K562 (cell line): ENCODE data around the gene ABCB6. TPM values are rescaled to one million over a fixed set of nuclear protein-coding genes. Genes with fewer than 3 reads are reported as not detected.

Experiments
- ATAC-seq: fragments of 200-7000 bp; cut with Tn5 transposase; 3 replicates; pipeline ENCODE4 v1.9.1; 2020; ENCODE audit warnings: moderate library complexity
- BruUV-seq: library from RNA; stranded (reverse); fragments of 400-500 nt; replicated peaks from 2 replicates; lab custom pipeline; 2021; lab: Mats Ljungman, UMichigan
- CTCF ChIA-PET: fragments of 300-600 bp; formaldehyde crosslinking; extraction: SDS; loops from one replicate; lab custom pipeline; 2021; ENCODE audit warnings: low intra/inter-chr PET ratio; lab: Yijun Ruan, JAX
- POLR2A ChIA-PET: fragments of 300-600, 350-650 bp; sonication (Branson Sonifier 250); formaldehyde crosslinking; extraction: SDS; loops from one replicate; lab custom pipeline; 2021; ENCODE audit warnings: antibody characterized with exemption, inconsistent platforms; lab: Yijun Ruan, JAX
- DNase-seq, 4 experiments: peaks; one replicate each; pipeline versions ENCODE4 v3.0.0 to v3.0.0-alpha.2; 2011 to 2018; ENCODE audit warnings: low spot score in 3 of 4, mixed read lengths in 3 of 4; ENCODE audit errors: extremely low read depth in 1 of 4
- FAIRE-seq: peaks from 2 replicates; lab custom pipeline; 2011; peaks lifted over from hg19 to GRCh38; lab: Jason Lieb, UNC
- H2AFZ ChIP-seq: 2 replicates; pipeline ENCODE4 v1.6.0; 2011; ENCODE audit warnings: low read depth, low read length, control low read depth, inconsistent platforms
- H3K27ac ChIP-seq: fragments of 200-600 bp; 3 replicates; pipeline ENCODE4 v1.8.0; 2011; ENCODE audit warnings: low read depth, mild to moderate bottlenecking, control low read depth, inconsistent platforms, low read length, moderate library complexity, mixed read lengths; ENCODE audit errors: extremely low read depth
- H3K27me3 ChIP-seq, 2 experiments: fragments of 300-600 bp in 1 of 2; 2 replicates in 1 of 2; 3 replicates in 1 of 2; pipeline versions ENCODE4 v1.6.0 to v1.8.0; 2011; ENCODE audit warnings: inconsistent platforms in 2 of 2, low read length in 2 of 2, mild to moderate bottlenecking in 1 of 2, mixed read lengths in 1 of 2, moderate library complexity in 1 of 2; ENCODE audit not compliant: control insufficient read depth in 2 of 2, insufficient read depth in 2 of 2
- H3K36me3 ChIP-seq: fragments of 300-600 bp; 3 replicates; pipeline ENCODE4 v1.8.0; 2011; ENCODE audit warnings: mild to moderate bottlenecking, low read length, inconsistent platforms; ENCODE audit not compliant: control insufficient read depth, insufficient read depth
- H3K4me1 ChIP-seq, 2 experiments: fragments of 200-600 bp in 1 of 2; replicated peaks in 1 of 2; 2 replicates in 1 of 2; 3 replicates in 1 of 2; pipeline versions ENCODE4 v1.5.1 to v1.8.0; 2011; ENCODE audit warnings: inconsistent platforms in 2 of 2, low read length in 2 of 2, mild to moderate bottlenecking in 1 of 2, mixed read lengths in 1 of 2, moderate library complexity in 1 of 2; ENCODE audit not compliant: control insufficient read depth in 2 of 2, insufficient read depth in 2 of 2
- H3K4me2 ChIP-seq: 2 replicates; pipeline ENCODE4 v1.6.1; 2011; ENCODE audit warnings: low read length, control low read depth, inconsistent platforms, mixed read lengths; ENCODE audit not compliant: insufficient read depth
- H3K4me3 ChIP-seq: fragments of 200-600 bp; sonication (generic), shearing (Covaris generic); 2 replicates; pipeline ENCODE4 v1.5.1; 2016; ENCODE audit warnings: control low read depth, inconsistent platforms
- H3K79me2 ChIP-seq: fragments of 200-600 bp; 3 replicates; pipeline ENCODE4 v1.8.0; 2011; ENCODE audit warnings: low read length, inconsistent platforms; ENCODE audit not compliant: control insufficient read depth, insufficient read depth
- H3K9ac ChIP-seq, 2 experiments: 2 replicates each; pipeline versions ENCODE4 v1.6.0 to v1.6.1; 2011; ENCODE audit warnings: low read depth in 2 of 2, low read length in 2 of 2, control low read depth in 1 of 2, inconsistent platforms in 1 of 2, mild to moderate bottlenecking in 1 of 2, mixed read lengths in 1 of 2; ENCODE audit not compliant: insufficient read depth in 1 of 2
- H3K9me1 ChIP-seq: one replicate; pipeline ENCODE4 v1.6.0; 2011; ENCODE audit warnings: inconsistent platforms, mild to moderate bottlenecking, low read length, moderate library complexity; ENCODE audit not compliant: control insufficient read depth, insufficient read depth
- H3K9me3 ChIP-seq: replicated peaks from 2 replicates; pipeline ENCODE4 v1.5.1; 2011; ENCODE audit warnings: low read depth, low read length, inconsistent platforms; ENCODE audit not compliant: control insufficient read depth, insufficient read depth
- H4K20me1 ChIP-seq: replicated peaks from 2 replicates; pipeline ENCODE4 v1.6.1; 2011; ENCODE audit warnings: low read length, inconsistent platforms, mixed read lengths; ENCODE audit not compliant: control insufficient read depth, insufficient read depth
- NFE2 ChIP-seq: IDR thresholded peaks from 2 replicates; pipeline ENCODE4 v1.6.1; 2014; ENCODE audit warnings: antibody characterized with exemption, low read depth
- NFIC ChIP-seq: fragments of 450-650 bp; IDR thresholded peaks from 2 replicates; pipeline ENCODE4 v1.6.1; 2017; ENCODE audit warnings: mild to moderate bottlenecking, inconsistent platforms
- POLR2G ChIP-seq: fragments of 200-400 bp; formaldehyde crosslinking; IDR thresholded peaks from 2 replicates; pipeline ENCODE4 v1.6.1; 2017; ENCODE audit warnings: low read depth, mild to moderate bottlenecking, antibody characterized with exemption, low read length, moderate library complexity
- WGBS: fragments of 100-300 bp; shearing (Covaris generic); methylation state at CpG from one replicate; pipeline ENCODE4 v1.1.6; 2016; ENCODE audit warnings: low coverage, mixed read lengths; ENCODE audit not compliant: insufficient coverage; ENCODE audit errors: missing lambda C conversion rate; 5-methylcytosine and 5-hydroxymethylcytosine counted together
- in situ Hi-C: fragments of 300-500 bp; cut with MboI; formaldehyde crosslinking; loops from 4 replicates; pipeline ENCODE4 v1.15.0; 2018; ENCODE audit warnings: inconsistent platforms, mixed read lengths
- intact Hi-C: fragments of 100-400 bp; cut with micrococcal nuclease; formaldehyde crosslinking; loops from 2 replicates; pipeline ENCODE4 v1.14.2; 2022
- polyA plus RNA-seq, 8 experiments: library from polyadenylated mRNA; depleted of rRNA in 4 of 8; stranded (reverse) in 5 of 8; unstranded in 3 of 8; fragments of >200 nt; fragmentation: Nextera tagmentation in 2 of 8; fragmentation: Illumina TruSeq in 1 of 8; extraction: Ambion mirVana in 2 of 8; extraction: Trizol in 1 of 8; gene quantifications; 2 replicates each; pipeline versions ENCODE4 v1.2.1 to v1.2.3, GENCODE V29; 2011 to 2014; ENCODE audit warnings: inconsistent platforms in 1 of 8, missing spikeins in 1 of 8
- total RNA-seq, 7 experiments: library from RNA; depleted of rRNA in 6 of 7; stranded (reverse); fragments of >200 nt in 6 of 7; fragmentation: Illumina TruSeq in 2 of 7; extraction: Trizol in 2 of 7; gene quantifications; 2 replicates each; pipeline versions ENCODE4 v1.2.1 to v1.2.3, GENCODE V29; 2011 to 2021; ENCODE audit warnings: low replicate concordance in 1 of 7

The ABCB6 gene
- total and polyA plus RNA-seq, 9 of the 15 experiments (the other 6 are each of a cell fraction or from before 2014, with no cell fraction given) = 3.7 to 29.8 (median 16.8) TPM

- DNase-seq (no peak), FAIRE-seq (no peak), ATAC-seq (no peak)
- POLR2A ChIA-PET = interaction anchor here (0.6 to 2.1 kb wide), 5 partner anchors 9 to 34 kb away, joined by 3 to 12 read pairs (median 3); partner anchors contain the start of genes ANKZF1, ATG9A and TUBA4A
- TF ChIP-seq NFE2 = no peak
- TF ChIP-seq NFIC = peak; percentile 82
- TF ChIP-seq POLR2G = peak; percentile 26; the same call in 1 of the 2 replicates
- Histone ChIP-seq H3K9me3 (no peaks in the 10 kb centered on the region), H2AFZ (no peak overlapping the region), H3K4me2 (no peak overlapping the region), H3K4me1 (peaks cover 13 to 50% of the 10 kb centered on the region in 2 experiments; a peak in 4 of 5 replicates), H3K9me1 (no peaks in the 10 kb centered on the region), H3K4me3 (no peak overlapping the region), H3K27me3 (no peaks in the 10 kb centered on the region), H3K79me2 (peaks cover 27% of the 10 kb centered on the region), H3K36me3 (peaks cover 73% of the 10 kb centered on the region; the same call in 2 of the 3 replicates), H4K20me1 (0 out of 2 replicates have a peak, but pooled peaks cover 2% of the 10 kb centered on the region), H3K9ac (no peak overlapping the region; a peak in 1 of 4 replicates), H3K27ac (no peak overlapping the region)
- WGBS = 91% methylated on average over 14 of the region's 19 CpGs
- no TSS peak for BruUV-seq
- in situ Hi-C loops (no loop called here), intact Hi-C loops (no loop called here)
- CTCF ChIA-PET = no interaction called here
Observed at GRCh38 chr2:219220652-219221402, 2.1 kb upstream of the ABCB6 start.
